Measurements from ENCODE around the gene PLEKHA7.

DNA sequence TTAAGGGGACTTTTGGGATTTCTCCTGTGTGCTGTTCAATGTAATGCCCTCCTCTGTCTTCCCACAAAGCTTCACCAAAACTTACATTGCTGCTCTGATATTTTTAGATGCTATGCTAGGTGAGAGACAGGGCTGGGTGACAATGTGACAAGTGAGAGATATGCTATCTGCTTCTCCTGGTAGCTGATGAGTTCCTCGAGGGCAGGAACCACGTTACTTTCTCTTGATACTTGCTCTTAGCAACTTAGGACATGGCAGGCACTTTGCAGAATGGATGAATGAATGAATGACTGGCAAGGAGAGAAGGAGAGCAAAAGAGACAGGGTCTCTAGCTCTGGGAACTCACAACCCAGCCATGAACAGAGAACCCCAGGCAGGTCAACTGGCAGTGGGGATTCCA is 160.4 kb downstream of the PLEKHA7 start:
- no peak for TF ChIP-seq EZH2 (IDR thresholded peaks at IDR 0.05; ENCODE audit: borderline replicate concordance, low read depth, low read length, poor library complexity, severe bottlenecking)
- TF ChIP-seq, protein P1, sequence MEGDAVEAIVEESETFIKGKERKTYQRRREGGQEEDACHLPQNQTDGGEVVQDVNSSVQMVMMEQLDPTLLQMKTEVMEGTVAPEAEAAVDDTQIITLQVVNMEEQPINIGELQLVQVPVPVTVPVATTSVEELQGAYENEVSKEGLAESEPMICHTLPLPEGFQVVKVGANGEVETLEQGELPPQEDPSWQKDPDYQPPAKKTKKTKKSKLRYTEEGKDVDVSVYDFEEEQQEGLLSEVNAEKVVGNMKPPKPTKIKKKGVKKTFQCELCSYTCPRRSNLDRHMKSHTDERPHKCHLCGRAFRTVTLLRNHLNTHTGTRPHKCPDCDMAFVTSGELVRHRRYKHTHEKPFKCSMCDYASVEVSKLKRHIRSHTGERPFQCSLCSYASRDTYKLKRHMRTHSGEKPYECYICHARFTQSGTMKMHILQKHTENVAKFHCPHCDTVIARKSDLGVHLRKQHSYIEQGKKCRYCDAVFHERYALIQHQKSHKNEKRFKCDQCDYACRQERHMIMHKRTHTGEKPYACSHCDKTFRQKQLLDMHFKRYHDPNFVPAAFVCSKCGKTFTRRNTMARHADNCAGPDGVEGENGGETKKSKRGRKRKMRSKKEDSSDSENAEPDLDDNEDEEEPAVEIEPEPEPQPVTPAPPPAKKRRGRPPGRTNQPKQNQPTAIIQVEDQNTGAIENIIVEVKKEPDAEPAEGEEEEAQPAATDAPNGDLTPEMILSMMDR (conservative IDR thresholded peaks at IDR 0.05; ENCODE audit: low read depth, low read length), result no peak
